ENCODE data around the gene WDR74.

WDR74 gene

GRCh38 chr11:62879235-62879978 is 40.0 kb upstream of the WDR74 start:
- H3K36me3 ChIP-seq (ENCODE audit: control insufficient read depth, insufficient read depth, low read length) = peaks cover 12% of the 10 kb centered on the region
- DNase-seq (ENCODE audit: extremely low read depth, insufficient read length) = no peak

GRCh38 chr11:62876712-62877111 is 37.3 kb upstream of the WDR74 start:
- Histone ChIP-seq H3K27me3 (replicated peaks; ENCODE audit: control insufficient read depth, insufficient read depth, low read length) (no peaks in the 10 kb centered on the region), H3K36me3 (ENCODE audit: control insufficient read depth, insufficient read depth, low read length) (peaks cover 4% of the 10 kb centered on the region), H3K4me3 (replicated peaks; ENCODE audit: low read depth, low read length) (no peak overlapping the region)
- no peak for DNase-seq (ENCODE audit: extremely low read depth, insufficient read length)
- TF ChIP-seq CTCF (IDR thresholded peaks at IDR 0.05; ENCODE audit: insufficient read depth, low read length, poor library complexity, severe bottlenecking) = no peak

More at GRCh38 chr11:62879235-62879978, 40.0 kb upstream of the WDR74 start:
- no peaks in the 10 kb centered on the region for H3K27me3 ChIP-seq (replicated peaks; ENCODE audit: control insufficient read depth, insufficient read depth, low read length)
- TF ChIP-seq CTCF (IDR thresholded peaks at IDR 0.05; ENCODE audit: insufficient read depth, low read length, poor library complexity, severe bottlenecking) = no peak
- no peak overlapping the region for H3K4me3 ChIP-seq (replicated peaks; ENCODE audit: low read depth, low read length)

- TF ChIP-seq CTCF (IDR thresholded peaks at IDR 0.05; ENCODE audit: insufficient read depth, low read length, poor library complexity, severe bottlenecking) = no peak
These were observed 36.5 kb upstream of the WDR74 start for GRCh38 chr11:62875698-62876478.

GRCh38 chr11:62874851-62875250 is 35.5 kb upstream of the WDR74 start:
- no peak for DNase-seq (ENCODE audit: extremely low read depth, insufficient read length)
- H3K27me3 ChIP-seq (replicated peaks; ENCODE audit: control insufficient read depth, insufficient read depth, low read length) = no peaks in the 10 kb centered on the region
- H3K36me3 ChIP-seq (ENCODE audit: control insufficient read depth, insufficient read depth, low read length) = peaks cover 4% of the 10 kb centered on the region
- H3K4me3 ChIP-seq (replicated peaks; ENCODE audit: low read depth, low read length) = no peak overlapping the region
- TF ChIP-seq CTCF (IDR thresholded peaks at IDR 0.05; ENCODE audit: insufficient read depth, low read length, poor library complexity, severe bottlenecking) = no peak

More at GRCh38 chr11:62875698-62876478, 36.5 kb upstream of the WDR74 start:
- no peak for DNase-seq (ENCODE audit: extremely low read depth, insufficient read length)
- Histone ChIP-seq H3K27me3 (replicated peaks; ENCODE audit: control insufficient read depth, insufficient read depth, low read length) (no peaks in the 10 kb centered on the region), H3K4me3 (replicated peaks; ENCODE audit: low read depth, low read length) (no peak overlapping the region), H3K36me3 (ENCODE audit: control insufficient read depth, insufficient read depth, low read length) (peaks cover 4% of the 10 kb centered on the region)

GRCh38 chr11:62865635-62866034 is 26.2 kb upstream of the WDR74 start:
- H3K4me3 ChIP-seq (replicated peaks; ENCODE audit: low read depth, low read length) = no peak overlapping the region
- H3K27me3 ChIP-seq (replicated peaks; ENCODE audit: control insufficient read depth, insufficient read depth, low read length) = no peaks in the 10 kb centered on the region
- DNase-seq (ENCODE audit: extremely low read depth, insufficient read length) = no peak
- no peak for TF ChIP-seq CTCF (IDR thresholded peaks at IDR 0.05; ENCODE audit: insufficient read depth, low read length, poor library complexity, severe bottlenecking)
- no peaks in the 10 kb centered on the region for H3K36me3 ChIP-seq (ENCODE audit: control insufficient read depth, insufficient read depth, low read length)
